Measurements from ENCODE around the gene MYBPC2. TPM values are rescaled to one million over a fixed set of nuclear protein-coding genes. Genes with fewer than 3 reads are reported as not detected.
A peak's percentile ranks its signal among the peaks of the same experiment; 100 is the strongest.
"Not testable (repeated sequence)": the region's sequence is repeated elsewhere in the genome, so short reads cannot be mapped to it uniquely, and the experiment has no call there.

MYBPC2 gene
- total RNA-seq, 1 experiment from 2014 or later, result not detected

DNA sequence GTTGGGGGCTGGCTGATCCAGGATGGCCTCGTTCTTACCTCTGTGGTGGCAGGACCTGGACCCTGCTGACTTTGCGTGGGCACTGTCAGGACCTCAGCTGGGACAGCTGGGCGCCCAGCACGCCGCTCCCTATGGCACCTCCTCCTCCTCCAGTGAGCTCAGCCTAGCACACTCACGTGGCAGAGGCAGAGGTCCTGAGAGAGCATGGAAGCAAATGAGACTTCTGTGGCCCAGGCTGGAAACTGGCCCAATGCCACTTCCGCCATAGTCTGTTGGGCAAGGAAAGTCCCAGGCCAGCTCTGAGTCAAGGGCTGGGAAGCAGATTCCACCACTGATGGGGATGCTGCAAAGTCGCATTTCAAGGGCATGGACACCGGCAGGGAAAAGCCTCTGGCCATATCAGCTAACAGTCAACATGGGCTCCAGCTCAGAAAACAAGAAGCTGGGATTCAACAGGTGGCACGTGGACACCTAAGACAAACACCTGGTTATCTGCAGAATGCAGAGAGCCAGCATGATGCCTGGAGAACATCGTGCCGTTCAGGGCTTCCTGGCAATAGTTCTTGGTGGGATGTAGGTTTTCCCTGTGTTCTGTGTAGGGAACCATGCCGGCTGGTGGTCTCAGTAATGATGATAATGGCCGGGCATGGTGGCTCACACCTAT lies 16.7 kb downstream of the MYBPC2 start:
- in situ Hi-C loops (cut with HindIII; ENCODE audit: low sequenced_read_pairs), result no loop called here
- DNase-seq (ENCODE audit: low spot score), result no peak

GRCh38 chr19:50450369-50451222 lies 17.9 kb downstream of the MYBPC2 start:
- in situ Hi-C loops (cut with HindIII; ENCODE audit: low sequenced_read_pairs), result no loop called here

DNA sequence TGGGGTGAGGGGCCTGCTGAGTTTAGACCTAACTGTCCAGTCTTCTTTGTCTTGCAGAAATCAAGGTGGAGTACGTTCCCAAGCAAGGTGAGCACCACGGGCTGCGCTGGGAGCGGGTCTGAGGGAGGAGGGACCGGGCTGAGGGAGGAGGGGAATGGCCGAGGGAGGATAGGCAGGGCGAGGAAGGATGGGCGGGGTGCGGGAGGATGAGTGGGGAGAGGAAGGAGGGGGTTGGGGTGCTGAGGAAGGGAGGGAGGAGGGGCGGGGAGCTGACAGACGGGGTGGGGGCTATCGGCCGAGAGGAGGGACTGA lies 18.5 kb downstream of the MYBPC2 start:
- no peak for DNase-seq (ENCODE audit: low spot score)
- in situ Hi-C loops (cut with HindIII; ENCODE audit: low sequenced_read_pairs), result no loop called here

More at GRCh38 chr19:50450369-50451222, 17.9 kb downstream of the MYBPC2 start:
- DNase-seq (ENCODE audit: low spot score), result no peak

- DNase-seq (ENCODE audit: low spot score), result no peak
- in situ Hi-C loops (cut with HindIII; ENCODE audit: low sequenced_read_pairs), result no loop called here
These were observed 20.6 kb downstream of the MYBPC2 start for GRCh38 chr19:50453243-50453642.

GRCh38 chr19:50455992-50456391 lies 23.3 kb downstream of the MYBPC2 start:
- DNase-seq (ENCODE audit: low spot score), result no peak
- in situ Hi-C loops (cut with HindIII; ENCODE audit: low sequenced_read_pairs), result no loop called here

DNA sequence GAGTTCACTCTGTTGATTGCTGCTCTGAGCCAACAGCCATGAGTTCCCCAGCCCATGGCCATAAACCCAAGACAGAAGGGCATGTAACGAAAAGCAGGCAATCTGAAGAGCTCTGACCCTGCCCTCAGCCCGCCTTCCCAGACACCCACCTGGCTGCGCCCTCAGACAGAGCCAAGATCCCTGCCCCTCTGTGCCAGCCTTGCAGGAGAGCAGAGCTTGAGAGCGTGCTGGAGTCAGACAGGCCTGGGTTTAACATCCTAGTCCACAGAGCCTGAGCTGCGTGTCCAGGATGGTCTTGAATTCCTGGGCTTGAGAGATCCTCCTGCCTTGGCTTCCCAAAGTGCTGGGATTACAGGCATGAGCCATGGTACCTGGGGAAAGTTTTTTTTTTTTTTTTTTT lies 24.6 kb downstream of the MYBPC2 start:
- no peak for DNase-seq (ENCODE audit: low spot score)
- in situ Hi-C loops (cut with HindIII; ENCODE audit: low sequenced_read_pairs), result no loop called here

GRCh38 chr19:50458396-50459066 lies 25.8 kb downstream of the MYBPC2 start:
- in situ Hi-C loops (cut with HindIII; ENCODE audit: low sequenced_read_pairs), result no loop called here

DNA sequence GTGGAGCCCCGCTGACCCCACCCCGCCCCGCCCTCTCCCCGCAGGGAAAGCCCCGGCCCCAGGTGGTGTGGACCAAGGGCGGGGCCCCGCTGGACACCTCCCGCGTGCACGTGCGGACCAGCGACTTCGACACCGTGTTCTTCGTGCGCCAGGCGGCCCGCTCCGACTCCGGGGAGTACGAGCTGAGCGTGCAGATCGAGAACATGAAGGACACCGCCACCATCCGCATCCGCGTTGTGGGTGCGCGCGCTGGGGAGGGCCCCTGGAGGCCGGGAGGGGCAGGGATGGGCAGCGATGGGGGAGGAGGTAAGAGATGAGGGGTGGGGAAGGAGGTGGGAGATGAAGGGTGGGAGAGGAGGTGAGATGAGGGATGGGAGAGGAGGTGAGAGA lies 26.4 kb downstream of the MYBPC2 start:
- in situ Hi-C loops (cut with HindIII; ENCODE audit: low sequenced_read_pairs), result no loop called here
- no peak for DNase-seq (ENCODE audit: low spot score)

More at GRCh38 chr19:50458396-50459066, 25.8 kb downstream of the MYBPC2 start:
- no peak for DNase-seq (ENCODE audit: low spot score)

DNA sequence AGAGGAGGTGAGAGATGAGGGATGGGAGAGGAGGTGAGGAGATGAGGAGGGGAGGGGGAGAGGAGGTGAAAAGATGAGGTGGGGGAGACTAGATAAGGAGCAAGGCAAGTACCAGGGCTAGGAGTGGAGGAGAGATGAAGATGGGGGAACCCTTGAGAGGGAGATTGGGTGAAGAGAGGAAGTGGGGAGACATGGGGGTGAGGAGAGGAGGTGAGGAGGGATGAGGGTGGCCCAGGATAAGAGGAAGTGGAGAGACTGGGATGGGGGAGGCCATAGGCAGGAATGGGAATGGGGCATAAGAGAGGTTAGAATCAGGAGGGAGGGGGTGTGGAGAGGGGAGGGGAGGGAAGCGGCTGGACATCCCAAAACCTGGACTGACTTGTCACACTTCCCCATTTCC lies 26.9 kb downstream of the MYBPC2 start:
- no peak for DNase-seq (ENCODE audit: low spot score)
- in situ Hi-C loops (cut with HindIII; ENCODE audit: low sequenced_read_pairs), result no loop called here

DNA sequence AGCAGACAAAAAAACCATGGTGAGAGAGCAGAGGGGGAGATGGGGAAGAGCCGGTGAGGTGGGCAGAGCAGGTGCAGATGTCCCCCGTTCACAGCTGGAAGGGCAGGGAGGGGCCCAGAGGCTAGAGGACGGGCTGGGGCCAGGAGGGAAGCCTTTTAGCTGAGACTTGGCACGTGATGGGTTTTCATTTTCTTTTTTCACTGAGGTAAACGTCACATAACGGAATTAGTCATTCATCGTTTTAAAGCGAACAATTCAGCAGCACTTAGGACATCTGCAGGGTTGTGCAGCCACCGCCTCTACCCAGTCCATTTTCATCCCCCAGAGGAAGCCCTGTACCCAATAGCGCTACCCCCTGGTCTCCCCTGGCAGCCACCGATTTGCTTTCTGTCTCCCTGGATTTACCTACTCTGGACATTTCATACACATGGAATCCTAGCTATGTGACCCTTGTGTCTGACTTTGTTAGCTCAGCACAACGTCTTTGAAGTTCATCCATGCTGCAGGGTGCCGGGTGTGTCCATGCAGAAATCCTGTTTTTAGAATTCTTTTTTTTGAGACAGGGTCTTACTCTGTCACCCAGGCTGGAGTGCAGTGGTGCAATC lies 27.6 kb downstream of the MYBPC2 start:
- in situ Hi-C loops (cut with HindIII; ENCODE audit: low sequenced_read_pairs), result no loop called here
- DNase-seq (ENCODE audit: low spot score), result no peak

DNA sequence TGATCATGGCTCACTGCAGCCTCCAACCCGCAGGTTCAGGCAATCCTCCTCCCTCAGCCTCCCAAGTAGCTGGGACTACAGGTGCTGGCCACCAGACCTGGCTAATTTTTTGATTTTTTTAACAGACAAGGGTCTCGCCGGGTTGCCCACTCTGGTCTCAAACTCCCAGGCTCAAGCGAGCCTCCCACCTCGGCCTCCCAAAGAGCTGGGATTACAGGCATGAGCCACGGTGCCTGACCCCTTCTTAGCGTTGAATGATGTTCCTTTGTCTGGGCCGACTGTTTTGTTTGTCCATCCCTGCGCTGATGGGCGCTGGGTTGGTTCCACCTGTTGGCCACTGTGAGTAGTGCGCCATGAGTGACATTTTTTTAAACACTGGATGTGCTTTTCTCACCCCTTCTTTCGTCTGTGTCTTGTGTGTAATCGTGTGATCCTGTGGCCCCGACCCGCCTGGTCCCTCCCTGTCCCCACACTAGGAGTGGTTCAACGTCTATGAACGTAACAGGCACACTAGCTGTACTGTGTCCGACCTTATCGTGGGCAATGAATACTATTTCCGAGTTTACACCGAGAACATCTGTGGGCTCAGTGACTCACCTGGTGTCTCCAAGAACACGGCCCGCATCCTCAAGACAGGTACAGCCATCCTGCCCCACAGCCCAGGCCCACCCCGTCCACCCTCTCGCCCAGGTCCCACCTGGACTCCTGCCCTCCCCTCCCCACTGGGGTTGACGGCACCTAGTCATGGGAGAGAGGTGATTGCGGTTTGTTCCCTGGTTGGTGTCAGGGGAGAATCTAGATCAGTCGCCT lies 28.6 kb downstream of the MYBPC2 start:
- peak; percentile 45 for DNase-seq (ENCODE audit: low spot score)
- in situ Hi-C loops (cut with HindIII; ENCODE audit: low sequenced_read_pairs), result no loop called here

- DNase-seq (ENCODE audit: low spot score), result no peak
- in situ Hi-C loops (cut with HindIII; ENCODE audit: low sequenced_read_pairs), result no loop called here
These were observed 30.3 kb downstream of the MYBPC2 start for GRCh38 chr19:50462970-50463369.

- in situ Hi-C loops (cut with HindIII; ENCODE audit: low sequenced_read_pairs), result no loop called here
- no peak for DNase-seq (ENCODE audit: low spot score)
These were observed 31.7 kb downstream of the MYBPC2 start for GRCh38 chr19:50464348-50464747.

GRCh38 chr19:50465000-50465399 lies 32.3 kb downstream of the MYBPC2 start:
- DNase-seq (ENCODE audit: low spot score), result no peak
- in situ Hi-C loops (cut with HindIII; ENCODE audit: low sequenced_read_pairs), result no loop called here

DNA sequence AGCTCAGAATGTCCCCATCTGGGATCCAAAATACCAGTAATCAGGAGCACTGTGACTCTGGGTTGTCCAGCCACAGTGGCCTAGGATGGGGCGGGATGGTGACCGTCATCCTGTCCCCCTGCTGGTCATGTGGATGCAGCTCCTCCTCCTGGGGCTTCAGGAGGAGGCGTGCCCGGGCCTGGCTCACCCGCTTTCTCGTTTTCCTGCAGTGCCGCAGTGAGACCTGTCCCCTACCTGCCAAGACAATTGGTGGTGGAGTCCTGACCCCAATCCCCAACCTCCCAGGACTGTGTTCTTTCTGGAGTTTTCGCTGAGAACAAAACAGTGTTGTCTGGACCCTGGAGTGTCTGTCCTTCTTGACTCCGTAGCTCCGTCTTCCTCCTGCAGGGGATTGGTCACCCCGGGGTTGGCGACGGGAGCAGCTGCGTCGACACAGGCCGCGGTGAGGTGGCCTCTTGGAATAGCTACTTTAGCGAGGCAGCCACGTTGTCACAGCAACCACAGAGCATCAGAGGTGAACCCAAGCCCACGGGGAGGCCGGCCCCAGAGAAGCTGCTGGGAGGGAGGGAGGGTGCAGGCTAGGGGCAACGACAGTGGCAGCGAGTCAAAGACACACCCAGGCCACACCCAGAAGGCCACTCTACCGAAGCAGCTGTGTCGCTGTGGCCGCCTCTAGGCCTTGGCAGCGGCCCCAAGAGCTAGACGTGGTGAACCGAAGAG lies 33.5 kb downstream of the MYBPC2 start:
- no peak for DNase-seq (ENCODE audit: low spot score)
- in situ Hi-C loops (cut with HindIII; ENCODE audit: low sequenced_read_pairs), result no loop called here

DNA sequence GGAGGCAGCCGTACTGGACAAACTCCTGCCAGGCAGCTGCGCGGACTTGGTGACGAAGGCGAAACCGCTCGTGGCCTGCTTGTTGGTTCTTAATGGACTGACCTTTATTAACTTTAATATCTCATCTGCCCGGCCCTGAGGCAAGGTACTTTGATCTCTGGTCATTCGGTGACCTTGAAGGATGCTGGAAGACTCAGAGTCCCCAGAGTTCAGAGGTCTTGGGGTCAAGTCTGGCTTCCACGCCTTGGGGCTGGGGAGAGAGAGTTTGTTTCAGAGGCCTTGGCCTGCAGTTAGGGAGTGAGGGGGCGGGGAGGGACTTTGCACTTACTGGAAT lies 34.0 kb downstream of the MYBPC2 start:
- no peak for DNase-seq (ENCODE audit: low spot score)
- in situ Hi-C loops (cut with HindIII; ENCODE audit: low sequenced_read_pairs), result no loop called here

GRCh38 chr19:50467566-50467965 lies 34.9 kb downstream of the MYBPC2 start:
- DNase-seq (ENCODE audit: low spot score), result no peak
- in situ Hi-C loops (cut with HindIII; ENCODE audit: low sequenced_read_pairs), result no loop called here

GRCh38 chr19:50468818-50469217 lies 36.1 kb downstream of the MYBPC2 start:
- in situ Hi-C loops (cut with HindIII; ENCODE audit: low sequenced_read_pairs), result no loop called here
- no peak for DNase-seq (ENCODE audit: low spot score)

DNA sequence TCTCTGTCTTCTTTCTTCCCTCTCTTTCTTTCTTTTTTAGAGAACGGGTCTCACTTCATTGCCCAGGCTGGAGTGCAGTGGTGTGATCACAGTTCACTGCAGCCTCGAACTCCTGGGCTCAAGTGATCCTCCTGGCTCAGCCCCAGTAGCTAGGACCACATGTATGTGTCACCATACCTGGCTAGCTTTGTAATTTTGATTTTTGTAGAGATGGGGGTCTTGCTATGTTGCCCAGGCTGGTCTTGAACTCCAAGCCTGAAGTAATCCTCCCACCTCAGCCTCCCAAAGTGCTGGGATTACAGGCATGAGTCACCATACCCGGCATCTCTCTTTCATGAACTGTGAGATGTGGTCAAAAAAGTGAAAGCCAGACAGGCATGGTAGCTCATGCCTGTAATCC lies 40.6 kb downstream of the MYBPC2 start:
- DNase-seq (ENCODE audit: low spot score); in situ Hi-C loops (cut with HindIII; ENCODE audit: low sequenced_read_pairs): not testable (repeated sequence)
